HepG2 (cell line): ENCODE results near the gene ATP5PF. TPM values are rescaled to one million over a fixed set of nuclear protein-coding genes. Genes with fewer than 3 reads are reported as not detected.

Experiments
- ARNT2 ChIP-seq: sonication (generic); formaldehyde crosslinking; IDR thresholded peaks from 2 replicates; pipeline ENCODE4 v1.8.0; 2022; ENCODE audit warnings: mild to moderate bottlenecking, low read depth, missing genetic modification reagents, moderate library complexity
- BHLHE40 ChIP-seq: IDR thresholded peaks from 2 replicates; pipeline ENCODE4 v1.6.1; 2011; ENCODE audit warnings: low read length, improper control_type of control experiment
- CEBPG ChIP-seq: IDR thresholded peaks from 2 replicates; pipeline ENCODE4 v1.6.1; 2016
- CHCHD3 ChIP-seq: sonication (generic); formaldehyde crosslinking; IDR thresholded peaks from 2 replicates; pipeline ENCODE4 v1.8.0; 2022; ENCODE audit warnings: mild to moderate bottlenecking, missing genetic modification reagents, moderate library complexity
- EHMT2 ChIP-seq: fragments of 200-600 bp; sonication (generic); IDR thresholded peaks from 2 replicates; pipeline ENCODE4 v1.7.0; 2017; ENCODE audit warnings: antibody characterized with exemption, low read depth, low read length, borderline replicate concordance
- FOXC1 ChIP-seq: sonication (generic); formaldehyde crosslinking; IDR thresholded peaks from 2 replicates; pipeline ENCODE4 v1.8.0; 2022; ENCODE audit warnings: mild to moderate bottlenecking, missing genetic modification reagents, borderline replicate concordance
- KDM5A ChIP-seq: fragments of 200-600 bp; sonication (generic); IDR thresholded peaks from 2 replicates; pipeline ENCODE4 v1.7.0; 2018; ENCODE audit warnings: antibody characterized with exemption, mild to moderate bottlenecking, low read length, borderline replicate concordance
- PPARG ChIP-seq: conservative IDR thresholded peaks from 2 replicates; pipeline ENCODE4 v1.6.1; 2016; ENCODE audit warnings: missing biosample characterization, missing genetic modification reagents
- RFX1 ChIP-seq: fragments of 450-650 bp; IDR thresholded peaks from 2 replicates; pipeline ENCODE4 v1.6.1; 2017
- ZFP90 ChIP-seq: sonication (generic); formaldehyde crosslinking; IDR thresholded peaks from 2 replicates; pipeline ENCODE4 v1.8.0; 2022; ENCODE audit warnings: missing genetic modification reagents, mild to moderate bottlenecking, inconsistent platforms, borderline replicate concordance
- ZNF17 ChIP-seq: sonication (generic); formaldehyde crosslinking; IDR thresholded peaks from 2 replicates; pipeline ENCODE4 v1.5.0; 2020; ENCODE audit warnings: mild to moderate bottlenecking, missing genetic modification reagents
- polyA plus RNA-seq, 8 experiments: library from polyadenylated mRNA; depleted of rRNA in 3 of 8; stranded (reverse) in 7 of 8; unstranded in 1 of 8; fragments of >200 nt; fragmentation: Illumina TruSeq in 4 of 8; extraction: Trizol in 4 of 8; gene quantifications; 2 replicates each; pipeline versions ENCODE4 v1.2.1 to v1.2.3, GENCODE V29; 2011 to 2016; ENCODE audit warnings: low read depth in 4 of 8, missing spikeins in 1 of 8, mixed read lengths in 1 of 8; ENCODE audit not compliant: insufficient read depth in 1 of 8
- total RNA-seq, 5 experiments: library from RNA; depleted of rRNA; stranded (reverse); fragments of >200 nt; fragmentation: Illumina TruSeq; extraction: Trizol; gene quantifications; 2 replicates each; pipeline ENCODE4 v1.2.3, GENCODE V29; 2016; ENCODE audit warnings: low read depth in 1 of 5
- TF ChIP-seq, protein P1 (sequence below): sonication (generic); formaldehyde crosslinking; IDR thresholded peaks from 2 replicates; pipeline ENCODE4 v1.4.0; 2020; ENCODE audit warnings: mild to moderate bottlenecking, missing genetic modification reagents
- TF ChIP-seq, protein P2 (sequence below): sonication (generic); formaldehyde crosslinking; IDR thresholded peaks from 2 replicates; pipeline ENCODE4 v1.4.0; 2020; ENCODE audit warnings: missing genetic modification reagents
- TF ChIP-seq, protein P3 (sequence below): sonication (generic); formaldehyde crosslinking; IDR thresholded peaks from 2 replicates; pipeline ENCODE4 v1.4.0; 2020; ENCODE audit warnings: missing genetic modification reagents
- TF ChIP-seq, protein P4 (sequence below): sonication (generic); formaldehyde crosslinking; IDR thresholded peaks from 2 replicates; pipeline ENCODE4 v1.5.0; 2020; ENCODE audit warnings: missing genetic modification reagents
- TF ChIP-seq, protein P5 (sequence below): sonication (generic); formaldehyde crosslinking; IDR thresholded peaks from 2 replicates; pipeline ENCODE4 v1.4.0; 2020; ENCODE audit warnings: missing genetic modification reagents; ENCODE audit errors: not compliant biosample characterization

ATP5PF gene
- total and polyA plus RNA-seq, 2 of the 13 experiments (the other 11 are each of a cell fraction or from before 2014, with no cell fraction given), result 131 to 157 TPM

DNA sequence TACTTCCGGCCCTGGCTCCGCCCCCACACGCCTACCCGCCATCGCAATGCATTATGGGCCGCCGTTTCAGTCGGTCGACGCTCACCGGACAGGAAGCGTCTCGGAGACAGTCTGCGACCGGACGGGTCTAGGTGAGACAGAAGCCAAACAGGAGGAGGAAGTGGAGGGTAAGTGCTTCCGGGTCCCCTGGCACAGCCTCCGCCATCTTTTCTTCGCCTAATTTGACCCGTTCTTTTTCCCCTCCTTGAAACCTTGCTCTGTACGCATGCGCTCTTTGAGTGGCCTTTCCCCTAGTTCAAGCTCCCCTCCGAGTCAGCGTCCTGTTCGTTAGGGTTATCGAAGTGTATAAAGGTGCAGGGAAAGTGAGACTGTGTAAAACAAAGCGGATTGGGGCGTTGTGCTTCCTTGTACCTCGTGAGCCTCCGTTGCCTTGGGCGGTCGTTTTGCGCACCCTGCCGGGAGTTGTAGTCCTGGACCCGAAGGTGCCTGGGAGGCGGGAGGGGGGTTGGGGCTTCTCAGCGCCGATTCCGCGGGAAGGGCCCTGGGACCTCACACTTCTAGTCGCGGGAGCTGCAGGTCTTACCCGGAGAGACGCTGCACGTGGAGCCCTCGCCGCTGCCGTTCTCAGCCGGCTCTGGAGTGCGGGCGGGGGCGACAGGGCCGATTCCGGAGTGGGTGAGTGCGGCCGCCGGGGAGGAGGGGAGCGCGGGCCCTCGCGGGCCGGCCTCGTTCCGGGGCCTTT, at the start of gene ATP5PF, which contains the start of gene GABPA (continued):
- TF ChIP-seq ARNT2 (CRISPR knock-in tag) (0 out of 2 replicates have a peak, but pooled peaks have one; percentile 48), CHCHD3 (CRISPR knock-in tag) (no peak), EHMT2 (peak; percentile 36; the same call in 1 of the 2 replicates), ZFP90 (CRISPR knock-in tag) (0 out of 2 replicates have a peak, but pooled peaks have one; percentile 49), KDM5A (peak; percentile 83), ZNF17 (CRISPR knock-in tag) (no peak), CEBPG (CRISPR knock-in tag) (no peak), PPARG (CRISPR knock-in tag) (peak; percentile 83), FOXC1 (CRISPR knock-in tag) (peak; percentile 81; the same call in 1 of the 2 replicates), RFX1 (no peak), BHLHE40 (no peak)
- TF ChIP-seq, protein P1, sequence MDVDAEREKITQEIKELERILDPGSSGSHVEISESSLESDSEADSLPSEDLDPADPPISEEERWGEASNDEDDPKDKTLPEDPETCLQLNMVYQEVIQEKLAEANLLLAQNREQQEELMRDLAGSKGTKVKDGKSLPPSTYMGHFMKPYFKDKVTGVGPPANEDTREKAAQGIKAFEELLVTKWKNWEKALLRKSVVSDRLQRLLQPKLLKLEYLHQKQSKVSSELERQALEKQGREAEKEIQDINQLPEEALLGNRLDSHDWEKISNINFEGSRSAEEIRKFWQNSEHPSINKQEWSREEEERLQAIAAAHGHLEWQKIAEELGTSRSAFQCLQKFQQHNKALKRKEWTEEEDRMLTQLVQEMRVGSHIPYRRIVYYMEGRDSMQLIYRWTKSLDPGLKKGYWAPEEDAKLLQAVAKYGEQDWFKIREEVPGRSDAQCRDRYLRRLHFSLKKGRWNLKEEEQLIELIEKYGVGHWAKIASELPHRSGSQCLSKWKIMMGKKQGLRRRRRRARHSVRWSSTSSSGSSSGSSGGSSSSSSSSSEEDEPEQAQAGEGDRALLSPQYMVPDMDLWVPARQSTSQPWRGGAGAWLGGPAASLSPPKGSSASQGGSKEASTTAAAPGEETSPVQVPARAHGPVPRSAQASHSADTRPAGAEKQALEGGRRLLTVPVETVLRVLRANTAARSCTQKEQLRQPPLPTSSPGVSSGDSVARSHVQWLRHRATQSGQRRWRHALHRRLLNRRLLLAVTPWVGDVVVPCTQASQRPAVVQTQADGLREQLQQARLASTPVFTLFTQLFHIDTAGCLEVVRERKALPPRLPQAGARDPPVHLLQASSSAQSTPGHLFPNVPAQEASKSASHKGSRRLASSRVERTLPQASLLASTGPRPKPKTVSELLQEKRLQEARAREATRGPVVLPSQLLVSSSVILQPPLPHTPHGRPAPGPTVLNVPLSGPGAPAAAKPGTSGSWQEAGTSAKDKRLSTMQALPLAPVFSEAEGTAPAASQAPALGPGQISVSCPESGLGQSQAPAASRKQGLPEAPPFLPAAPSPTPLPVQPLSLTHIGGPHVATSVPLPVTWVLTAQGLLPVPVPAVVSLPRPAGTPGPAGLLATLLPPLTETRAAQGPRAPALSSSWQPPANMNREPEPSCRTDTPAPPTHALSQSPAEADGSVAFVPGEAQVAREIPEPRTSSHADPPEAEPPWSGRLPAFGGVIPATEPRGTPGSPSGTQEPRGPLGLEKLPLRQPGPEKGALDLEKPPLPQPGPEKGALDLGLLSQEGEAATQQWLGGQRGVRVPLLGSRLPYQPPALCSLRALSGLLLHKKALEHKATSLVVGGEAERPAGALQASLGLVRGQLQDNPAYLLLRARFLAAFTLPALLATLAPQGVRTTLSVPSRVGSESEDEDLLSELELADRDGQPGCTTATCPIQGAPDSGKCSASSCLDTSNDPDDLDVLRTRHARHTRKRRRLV (CRISPR knock-in tag), result no peak
- TF ChIP-seq, protein P2, sequence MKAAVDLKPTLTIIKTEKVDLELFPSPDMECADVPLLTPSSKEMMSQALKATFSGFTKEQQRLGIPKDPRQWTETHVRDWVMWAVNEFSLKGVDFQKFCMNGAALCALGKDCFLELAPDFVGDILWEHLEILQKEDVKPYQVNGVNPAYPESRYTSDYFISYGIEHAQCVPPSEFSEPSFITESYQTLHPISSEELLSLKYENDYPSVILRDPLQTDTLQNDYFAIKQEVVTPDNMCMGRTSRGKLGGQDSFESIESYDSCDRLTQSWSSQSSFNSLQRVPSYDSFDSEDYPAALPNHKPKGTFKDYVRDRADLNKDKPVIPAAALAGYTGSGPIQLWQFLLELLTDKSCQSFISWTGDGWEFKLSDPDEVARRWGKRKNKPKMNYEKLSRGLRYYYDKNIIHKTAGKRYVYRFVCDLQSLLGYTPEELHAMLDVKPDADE (CRISPR knock-in tag), result no peak
- TF ChIP-seq, protein P3, sequence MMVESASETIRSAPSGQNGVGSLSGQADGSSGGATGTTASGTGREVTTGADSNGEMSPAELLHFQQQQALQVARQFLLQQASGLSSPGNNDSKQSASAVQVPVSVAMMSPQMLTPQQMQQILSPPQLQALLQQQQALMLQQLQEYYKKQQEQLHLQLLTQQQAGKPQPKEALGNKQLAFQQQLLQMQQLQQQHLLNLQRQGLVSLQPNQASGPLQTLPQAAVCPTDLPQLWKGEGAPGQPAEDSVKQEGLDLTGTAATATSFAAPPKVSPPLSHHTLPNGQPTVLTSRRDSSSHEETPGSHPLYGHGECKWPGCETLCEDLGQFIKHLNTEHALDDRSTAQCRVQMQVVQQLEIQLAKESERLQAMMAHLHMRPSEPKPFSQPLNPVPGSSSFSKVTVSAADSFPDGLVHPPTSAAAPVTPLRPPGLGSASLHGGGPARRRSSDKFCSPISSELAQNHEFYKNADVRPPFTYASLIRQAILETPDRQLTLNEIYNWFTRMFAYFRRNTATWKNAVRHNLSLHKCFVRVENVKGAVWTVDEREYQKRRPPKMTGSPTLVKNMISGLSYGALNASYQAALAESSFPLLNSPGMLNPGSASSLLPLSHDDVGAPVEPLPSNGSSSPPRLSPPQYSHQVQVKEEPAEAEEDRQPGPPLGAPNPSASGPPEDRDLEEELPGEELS (CRISPR knock-in tag), result no peak
- TF ChIP-seq, protein P4, sequence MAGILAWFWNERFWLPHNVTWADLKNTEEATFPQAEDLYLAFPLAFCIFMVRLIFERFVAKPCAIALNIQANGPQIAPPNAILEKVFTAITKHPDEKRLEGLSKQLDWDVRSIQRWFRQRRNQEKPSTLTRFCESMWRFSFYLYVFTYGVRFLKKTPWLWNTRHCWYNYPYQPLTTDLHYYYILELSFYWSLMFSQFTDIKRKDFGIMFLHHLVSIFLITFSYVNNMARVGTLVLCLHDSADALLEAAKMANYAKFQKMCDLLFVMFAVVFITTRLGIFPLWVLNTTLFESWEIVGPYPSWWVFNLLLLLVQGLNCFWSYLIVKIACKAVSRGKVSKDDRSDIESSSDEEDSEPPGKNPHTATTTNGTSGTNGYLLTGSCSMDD (CRISPR knock-in tag), result no peak
- TF ChIP-seq, protein P5, sequence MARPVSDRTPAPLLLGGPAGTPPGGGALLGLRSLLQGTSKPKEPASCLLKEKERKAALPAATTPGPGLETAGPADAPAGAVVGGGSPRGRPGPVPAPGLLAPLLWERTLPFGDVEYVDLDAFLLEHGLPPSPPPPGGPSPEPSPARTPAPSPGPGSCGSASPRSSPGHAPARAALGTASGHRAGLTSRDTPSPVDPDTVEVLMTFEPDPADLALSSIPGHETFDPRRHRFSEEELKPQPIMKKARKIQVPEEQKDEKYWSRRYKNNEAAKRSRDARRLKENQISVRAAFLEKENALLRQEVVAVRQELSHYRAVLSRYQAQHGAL, result no peak
